Measurements from ENCODE around the gene GHRH. TPM values are rescaled to one million over a fixed set of nuclear protein-coding genes. Genes with fewer than 3 reads are reported as not detected.

The GHRH gene
- total RNA-seq, 2 experiments from 2014 or later = not detected

- Histone ChIP-seq H3K4me1 (ENCODE audit: insufficient read depth, low read length, poor library complexity, severe bottlenecking) (no peaks in the 10 kb centered on the region), H3K9me3 (ENCODE audit: low read length) (no peaks in the 10 kb centered on the region), H3K9me2 (ENCODE audit: insufficient read depth, low read length) (no peaks in the 10 kb centered on the region), H3K27ac (ENCODE audit: low read depth, low read length, poor library complexity, severe bottlenecking) (no peak overlapping the region), H3K4me2 (ENCODE audit: low read length) (no peak overlapping the region), H3K4me3 (ENCODE audit: low read depth, low read length, poor library complexity, severe bottlenecking) (no peak overlapping the region), H2AFZ (ENCODE audit: low read length) (no peak overlapping the region), H3K36me3 (ENCODE audit: insufficient read depth, low read length) (no peaks in the 10 kb centered on the region), H4K20me1 (ENCODE audit: insufficient read depth, low read length) (no peaks in the 10 kb centered on the region), H3K79me2 (ENCODE audit: insufficient read depth, low read depth, low read length) (no peaks in the 10 kb centered on the region)
- DNase-seq (ENCODE audit: low spot score) = no peak
- no peak for TF ChIP-seq EZH2phosphoT487 (IDR thresholded peaks at IDR 0.05; ENCODE audit: borderline replicate concordance, low read depth, low read length)
- TF ChIP-seq CTCF (conservative IDR thresholded peaks at IDR 0.05; ENCODE audit: low read length) = no peak
- CTCF ChIA-PET (ENCODE audit: unreplicated experiment) = no interaction called here
- no TSS peak for BruUV-seq (replicated peaks)
- intact Hi-C loops (cut with micrococcal nuclease; ENCODE audit: unreplicated experiment) = no loop called here
- POLR2A ChIA-PET = no interaction called here
Measured at GRCh38 chr20:37257988-37258387, 3.6 kb downstream of the GHRH start.

GRCh38 chr20:37257530-37257929 lies 4.1 kb downstream of the GHRH start:
- TF ChIP-seq EZH2phosphoT487 (IDR thresholded peaks at IDR 0.05; ENCODE audit: borderline replicate concordance, low read depth, low read length) (no peak), CTCF (conservative IDR thresholded peaks at IDR 0.05; ENCODE audit: low read length) (no peak)
- no peak overlapping the region for H3K4me2 ChIP-seq (ENCODE audit: low read length)

GRCh38 chr20:37256286-37256685 lies 5.3 kb downstream of the GHRH start:
- TF ChIP-seq CTCF (conservative IDR thresholded peaks at IDR 0.05; ENCODE audit: low read length) = no peak
- no peak for TF ChIP-seq EZH2phosphoT487 (IDR thresholded peaks at IDR 0.05; ENCODE audit: borderline replicate concordance, low read depth, low read length)

More at GRCh38 chr20:37257530-37257929, 4.1 kb downstream of the GHRH start:
- Histone ChIP-seq H3K4me1 (ENCODE audit: insufficient read depth, low read length, poor library complexity, severe bottlenecking) (no peaks in the 10 kb centered on the region), H3K9me3 (ENCODE audit: low read length) (no peaks in the 10 kb centered on the region), H2AFZ (ENCODE audit: low read length) (no peak overlapping the region), H3K79me2 (ENCODE audit: insufficient read depth, low read depth, low read length) (no peaks in the 10 kb centered on the region), H4K20me1 (ENCODE audit: insufficient read depth, low read length) (no peaks in the 10 kb centered on the region), H3K4me3 (ENCODE audit: low read depth, low read length, poor library complexity, severe bottlenecking) (no peak overlapping the region), H3K27ac (ENCODE audit: low read depth, low read length, poor library complexity, severe bottlenecking) (no peak overlapping the region), H3K9me2 (ENCODE audit: insufficient read depth, low read length) (no peaks in the 10 kb centered on the region), H3K36me3 (ENCODE audit: insufficient read depth, low read length) (no peaks in the 10 kb centered on the region)
- intact Hi-C loops (cut with micrococcal nuclease; ENCODE audit: unreplicated experiment) = no loop called here
- ChIA-PET POLR2A (interaction anchor here (0.7 kb wide), 1 partner anchor 309 kb away, joined by 7 read pairs; no protein-coding TSS in a partner anchor), CTCF (ENCODE audit: unreplicated experiment) (no interaction called here)
- no peak for DNase-seq (ENCODE audit: low spot score)
- no TSS peak for BruUV-seq (replicated peaks)

More at GRCh38 chr20:37256286-37256685, 5.3 kb downstream of the GHRH start:
- Histone ChIP-seq H3K79me2 (ENCODE audit: insufficient read depth, low read depth, low read length) (no peaks in the 10 kb centered on the region), H3K36me3 (ENCODE audit: insufficient read depth, low read length) (no peaks in the 10 kb centered on the region), H3K27ac (ENCODE audit: low read depth, low read length, poor library complexity, severe bottlenecking) (no peak overlapping the region), H3K9me2 (ENCODE audit: insufficient read depth, low read length) (no peaks in the 10 kb centered on the region), H3K4me1 (ENCODE audit: insufficient read depth, low read length, poor library complexity, severe bottlenecking) (no peaks in the 10 kb centered on the region), H3K4me3 (ENCODE audit: low read depth, low read length, poor library complexity, severe bottlenecking) (no peak overlapping the region), H4K20me1 (ENCODE audit: insufficient read depth, low read length) (no peaks in the 10 kb centered on the region), H3K4me2 (ENCODE audit: low read length) (no peak overlapping the region), H2AFZ (ENCODE audit: low read length) (no peak overlapping the region), H3K9me3 (ENCODE audit: low read length) (no peaks in the 10 kb centered on the region)
- POLR2A ChIA-PET = interaction anchor here (0.5 kb wide), 1 partner anchor 173 kb away, joined by 3 read pairs; no protein-coding TSS in a partner anchor
- no peak for DNase-seq (ENCODE audit: low spot score)
- intact Hi-C loops (cut with micrococcal nuclease; ENCODE audit: unreplicated experiment) = no loop called here
- BruUV-seq (replicated peaks) = no TSS peak
- CTCF ChIA-PET (ENCODE audit: unreplicated experiment) = no interaction called here
